ENCODE measurements around the gene CIBAR2. TPM values are rescaled to one million over a fixed set of nuclear protein-coding genes. Genes with fewer than 3 reads are reported as not detected.

CIBAR2 gene
- polyA plus RNA-seq, 4 donors, result 0.21 to 0.22 (median 0.21) TPM; not detected in 1

- DNase-seq (ENCODE audit: low read depth in 4 of 4, low spot score in 2 of 4), result no peak
These were observed 32.9 kb upstream of the CIBAR2 start for GRCh38 chr16:85145188-85145587.

- DNase-seq (ENCODE audit: low read depth in 4 of 4, low spot score in 2 of 4), result no peak
These were observed 32.0 kb upstream of the CIBAR2 start for GRCh38 chr16:85144026-85144915.

- no peak for DNase-seq (ENCODE audit: low read depth in 4 of 4, low spot score in 2 of 4)
These were observed 30.5 kb upstream of the CIBAR2 start for GRCh38 chr16:85142771-85143211.

- DNase-seq (ENCODE audit: low read depth in 4 of 4, low spot score in 2 of 4), result no peak
These were observed 29.8 kb upstream of the CIBAR2 start for GRCh38 chr16:85142129-85142513.

- no peak for DNase-seq (ENCODE audit: low read depth in 4 of 4, low spot score in 2 of 4)
These were observed 29.3 kb upstream of the CIBAR2 start for GRCh38 chr16:85141491-85142128.

GRCh38 chr16:85140455-85141012 is 28.3 kb upstream of the CIBAR2 start:
- DNase-seq (ENCODE audit: low read depth in 4 of 4, low spot score in 2 of 4), result no peak

- DNase-seq (ENCODE audit: low read depth in 4 of 4, low spot score in 2 of 4), result no peak
These were observed 27.6 kb upstream of the CIBAR2 start for GRCh38 chr16:85139881-85140339.

GRCh38 chr16:85138825-85139627 is 26.8 kb upstream of the CIBAR2 start:
- no peak for DNase-seq (ENCODE audit: low read depth in 4 of 4, low spot score in 2 of 4)

- DNase-seq (ENCODE audit: low read depth in 4 of 4, low spot score in 2 of 4), result no peak
These were observed 26.0 kb upstream of the CIBAR2 start for GRCh38 chr16:85138073-85138824.

- DNase-seq (ENCODE audit: low read depth in 4 of 4, low spot score in 2 of 4), result no peak
These were observed 25.2 kb upstream of the CIBAR2 start for GRCh38 chr16:85137323-85138072.

GRCh38 chr16:85136702-85137322 is 24.5 kb upstream of the CIBAR2 start:
- no peak for DNase-seq (ENCODE audit: low read depth in 4 of 4, low spot score in 2 of 4)

GRCh38 chr16:85136213-85136701 is 24.0 kb upstream of the CIBAR2 start:
- DNase-seq (ENCODE audit: low read depth in 4 of 4, low spot score in 2 of 4), result no peak

- DNase-seq (ENCODE audit: low read depth in 4 of 4, low spot score in 2 of 4), result no peak
These were observed 22.5 kb upstream of the CIBAR2 start for GRCh38 chr16:85134789-85135142.

GRCh38 chr16:85134076-85134788 is 22.0 kb upstream of the CIBAR2 start:
- no peak for DNase-seq (ENCODE audit: low read depth in 4 of 4, low spot score in 2 of 4)

GRCh38 chr16:85133290-85133599 is 21.0 kb upstream of the CIBAR2 start:
- no peak for DNase-seq (ENCODE audit: low read depth in 4 of 4, low spot score in 2 of 4)

- no peak for DNase-seq (ENCODE audit: low read depth in 4 of 4, low spot score in 2 of 4)
These were observed 20.4 kb upstream of the CIBAR2 start for GRCh38 chr16:85132456-85133289.

- no peak for DNase-seq (ENCODE audit: low read depth in 4 of 4, low spot score in 2 of 4)
These were observed 18.4 kb upstream of the CIBAR2 start for GRCh38 chr16:85130705-85131028.

Measured in left renal cortex interstitium (tissue), 4 donors.